Kidney (tissue), 14 donors: Measurements from ENCODE around the gene ARHGAP44. TPM values are rescaled to one million over a fixed set of nuclear protein-coding genes. Genes with fewer than 3 reads are reported as not detected.

Experiments used
- DNase-seq, 5 donors: peaks; one replicate each; pipeline ENCODE4 v3.0.0-alpha.2; 2013 to 2020
- FAIRE-seq: peaks from 2 replicates; lab custom pipeline; 2012; peaks lifted over from hg19 to GRCh38; lab: Jason Lieb, UNC
- H3K27ac ChIP-seq, 2 donors: one replicate each; pipeline ENCODE4 v1.7.0; 2013; ENCODE audit warnings: low read depth in 2 of 2, low read length in 2 of 2, inconsistent platforms in 1 of 2
- H3K27me3 ChIP-seq: one replicate; pipeline ENCODE4 v1.7.1; 2013; ENCODE audit warnings: low read length, inconsistent platforms; ENCODE audit not compliant: control insufficient read depth, insufficient read depth
- H3K36me3 ChIP-seq, 3 donors: one replicate each; pipeline versions ENCODE4 v1.7.0 to v1.7.1; 2013; ENCODE audit warnings: low read length in 3 of 3, control low read depth in 1 of 3, inconsistent platforms in 1 of 3; ENCODE audit not compliant: insufficient read depth in 3 of 3, control insufficient read depth in 2 of 3
- H3K4me1 ChIP-seq, 3 donors: one replicate each; pipeline versions ENCODE4 v1.7.0 to v1.7.1; 2013; ENCODE audit warnings: low read length in 3 of 3, inconsistent platforms in 1 of 3, low read depth in 1 of 3; ENCODE audit not compliant: control insufficient read depth in 2 of 3, insufficient read depth in 2 of 3
- H3K4me3 ChIP-seq, 3 donors: one replicate each; pipeline versions ENCODE4 v1.7.0 to v1.8.1; 2013; ENCODE audit warnings: low read length in 3 of 3, control low read depth in 1 of 3, inconsistent platforms in 1 of 3
- H3K9ac ChIP-seq, 3 donors: one replicate each; pipeline versions ENCODE4 v1.7.0 to v1.7.1; 2013; ENCODE audit warnings: low read length in 3 of 3, control low read depth in 1 of 3, inconsistent platforms in 1 of 3
- H3K9me3 ChIP-seq, 3 donors: one replicate each; pipeline versions ENCODE4 v1.7.0 to v1.7.1; 2013; ENCODE audit warnings: low read length in 3 of 3, control low read depth in 1 of 3, inconsistent platforms in 1 of 3; ENCODE audit not compliant: control insufficient read depth in 2 of 3, insufficient read depth in 1 of 3
- CTCF ChIP-seq: IDR thresholded peaks from 3 replicates; pipeline ENCODE4 v1.5.1; 2012; ENCODE audit warnings: mild to moderate bottlenecking, moderate library complexity, borderline replicate concordance; ENCODE audit not compliant: insufficient read depth; ENCODE audit errors: extremely low read depth
- intact Hi-C: fragments of 100-400 bp; cut with DNase I; formaldehyde crosslinking; loops from one replicate; pipeline ENCODE4 v1.11.1; 2022
- polyA plus RNA-seq: library from polyadenylated mRNA; stranded (reverse); fragments of 350-450 nt; fragmentation: Illumina TruSeq; extraction: RNeasy Lipid Tissue Mini Kit (QIAGEN cat#74804); gene quantifications from one replicate; pipeline ENCODE4 v1.2.3, GENCODE V29; 2014; ENCODE audit warnings: low read depth, low replicate concordance; ENCODE audit not compliant: insufficient read depth
- total RNA-seq: library from RNA; stranded (reverse); fragmentation: NEBNext Ultra II Directional; extraction: Animal tissue kit (Norgen Biotek cat#: 25700); gene quantifications from one replicate; pipeline ENCODE4 v1.2.1, GENCODE V29; 2021
- donor health status: control.
- donor health status: control.
- donor health status: control.
- donor health status: control.
- donor health status: control.
- donor health status: DM: yes; HTN: yes; CAD: no.
- donor health status: Normal renal cell carcinoma (clear cell type).

ARHGAP44 gene
- total and polyA plus RNA-seq, 2 donors from 2014 or later = 3.7 to 8.4 TPM

- no peak overlapping the region for H3K4me3 ChIP-seq
Measured at GRCh38 chr17:12743046-12743445, 46.3 kb upstream of the ARHGAP44 start.

GRCh38 chr17:12744298-12744697 lies 45.0 kb upstream of the ARHGAP44 start:
- H3K4me3 ChIP-seq = no peak overlapping the region
- H3K9me3 ChIP-seq = no peaks in the 10 kb centered on the region
- intact Hi-C loops = no loop called here
- no peaks in the 10 kb centered on the region for H3K36me3 ChIP-seq
- H3K27me3 ChIP-seq = no peaks in the 10 kb centered on the region
- FAIRE-seq = no peak
- no peak overlapping the region for H3K9ac ChIP-seq
- H3K27ac ChIP-seq = no peak overlapping the region
- no peak for TF ChIP-seq CTCF
- no peak for DNase-seq
- H3K4me1 ChIP-seq = peaks cover 0 to 3% (median 0%) of the 10 kb centered on the region in 3 donors

More at GRCh38 chr17:12743046-12743445, 46.3 kb upstream of the ARHGAP44 start:
- H3K36me3 ChIP-seq = no peaks in the 10 kb centered on the region
- no peak overlapping the region for H3K9ac ChIP-seq
- DNase-seq (no peak), FAIRE-seq (no peak)
- no peak for TF ChIP-seq CTCF
- peaks cover 0 to 3% (median 0%) of the 10 kb centered on the region in 3 donors for H3K4me1 ChIP-seq
- no peaks in the 10 kb centered on the region for H3K9me3 ChIP-seq
- H3K27me3 ChIP-seq = no peaks in the 10 kb centered on the region
- intact Hi-C loops = no loop called here
- H3K27ac ChIP-seq = no peak overlapping the region

- FAIRE-seq (no peak), DNase-seq (no peak)
- TF ChIP-seq CTCF = no peak
- no peaks in the 10 kb centered on the region for H3K36me3 ChIP-seq
- H3K9me3 ChIP-seq = no peaks in the 10 kb centered on the region
- H3K4me3 ChIP-seq = no peak overlapping the region
- no peak overlapping the region for H3K9ac ChIP-seq
- no peak overlapping the region for H3K27ac ChIP-seq
- no peaks in the 10 kb centered on the region for H3K27me3 ChIP-seq
- H3K4me1 ChIP-seq = peaks cover 0 to 3% (median 0%) of the 10 kb centered on the region in 3 donors
- intact Hi-C loops = no loop called here
Measured at GRCh38 chr17:12744786-12745185, 44.5 kb upstream of the ARHGAP44 start.

- intact Hi-C loops = no loop called here
- peaks cover 0 to 3% (median 0%) of the 10 kb centered on the region in 3 donors for H3K4me1 ChIP-seq
Measured at GRCh38 chr17:12745486-12745885, 43.8 kb upstream of the ARHGAP44 start.

More at GRCh38 chr17:12745486-12745885, 43.8 kb upstream of the ARHGAP44 start:
- FAIRE-seq = no peak
- H3K27ac ChIP-seq = no peak overlapping the region
- H3K9ac ChIP-seq = no peak overlapping the region
- H3K9me3 ChIP-seq = no peaks in the 10 kb centered on the region
- no peaks in the 10 kb centered on the region for H3K27me3 ChIP-seq
- no peak overlapping the region for H3K4me3 ChIP-seq
- no peaks in the 10 kb centered on the region for H3K36me3 ChIP-seq
- no peak for DNase-seq
- TF ChIP-seq CTCF = no peak
